ENCODE measurements around the gene NTF3. TPM values are rescaled to one million over a fixed set of nuclear protein-coding genes. Genes with fewer than 3 reads are reported as not detected.

The NTF3 gene
- 1 to 10 TPM in 5 of 7 donors, under 1 TPM in 1, not detected in 1; 0.72 to 5.8 (median 4.2) TPM for total RNA-seq
- 1 to 10 TPM in 2 of 3 donors, under 1 TPM in 1; 0.80 to 2.4 (median 2.2) TPM for polyA plus RNA-seq
- long read RNA-seq, donor 1, transcript NTF3-201 (1 exons, 1,028 nt): major isoform, 5 of 8 reads
- long read RNA-seq, donor 1, partial matches to known transcripts: 0 of 8 reads
- long read RNA-seq, donor 1, other reads (novel, unspliced or antisense): 0 of 8 reads
- long read RNA-seq, donor 2, partial matches to known transcripts: 0 of 7 reads
- long read RNA-seq, donor 2, other reads (novel, unspliced or antisense): 0 of 7 reads

DNA sequence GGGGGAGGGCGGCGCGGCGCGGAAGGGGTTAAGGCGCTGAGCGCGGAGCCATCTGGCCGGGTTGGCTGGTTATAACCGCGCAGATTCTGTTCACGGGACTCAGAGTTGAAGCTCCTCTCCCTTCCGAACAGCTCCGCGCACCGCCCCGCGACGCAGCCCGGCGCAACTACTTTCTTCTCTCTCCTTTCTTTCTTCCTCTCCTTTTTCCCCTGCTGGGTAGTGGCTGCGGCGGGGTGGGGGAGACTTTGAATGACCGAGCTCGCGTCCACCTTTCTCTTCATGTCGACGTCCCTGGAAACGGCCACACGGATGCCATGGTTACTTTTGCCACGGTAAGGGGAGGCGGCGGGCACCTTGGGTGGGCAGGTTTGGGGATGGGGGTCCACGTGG lies at the start of gene NTF3:
Gene NTF3 (plus strand): TSS at position 98 of the 390 bp plus-strand sequence. CDS start 217 bp downstream, at position 315.
- TF ChIP-seq, protein P1, sequence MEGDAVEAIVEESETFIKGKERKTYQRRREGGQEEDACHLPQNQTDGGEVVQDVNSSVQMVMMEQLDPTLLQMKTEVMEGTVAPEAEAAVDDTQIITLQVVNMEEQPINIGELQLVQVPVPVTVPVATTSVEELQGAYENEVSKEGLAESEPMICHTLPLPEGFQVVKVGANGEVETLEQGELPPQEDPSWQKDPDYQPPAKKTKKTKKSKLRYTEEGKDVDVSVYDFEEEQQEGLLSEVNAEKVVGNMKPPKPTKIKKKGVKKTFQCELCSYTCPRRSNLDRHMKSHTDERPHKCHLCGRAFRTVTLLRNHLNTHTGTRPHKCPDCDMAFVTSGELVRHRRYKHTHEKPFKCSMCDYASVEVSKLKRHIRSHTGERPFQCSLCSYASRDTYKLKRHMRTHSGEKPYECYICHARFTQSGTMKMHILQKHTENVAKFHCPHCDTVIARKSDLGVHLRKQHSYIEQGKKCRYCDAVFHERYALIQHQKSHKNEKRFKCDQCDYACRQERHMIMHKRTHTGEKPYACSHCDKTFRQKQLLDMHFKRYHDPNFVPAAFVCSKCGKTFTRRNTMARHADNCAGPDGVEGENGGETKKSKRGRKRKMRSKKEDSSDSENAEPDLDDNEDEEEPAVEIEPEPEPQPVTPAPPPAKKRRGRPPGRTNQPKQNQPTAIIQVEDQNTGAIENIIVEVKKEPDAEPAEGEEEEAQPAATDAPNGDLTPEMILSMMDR (IDR thresholded peaks at IDR 0.05 in 8 of 11, conservative IDR thresholded peaks at IDR 0.05 in 3 of 11): no peak
- TF ChIP-seq POLR2AphosphoS5 (IDR thresholded peaks at IDR 0.05): peak; percentile 46 to 68 (median 50)
- no peak for DNase-seq
- 0 to 3% (median 2%) methylated on average over 24 to 34 of the region's 34 CpGs for WGBS, 5 donors

DNA sequence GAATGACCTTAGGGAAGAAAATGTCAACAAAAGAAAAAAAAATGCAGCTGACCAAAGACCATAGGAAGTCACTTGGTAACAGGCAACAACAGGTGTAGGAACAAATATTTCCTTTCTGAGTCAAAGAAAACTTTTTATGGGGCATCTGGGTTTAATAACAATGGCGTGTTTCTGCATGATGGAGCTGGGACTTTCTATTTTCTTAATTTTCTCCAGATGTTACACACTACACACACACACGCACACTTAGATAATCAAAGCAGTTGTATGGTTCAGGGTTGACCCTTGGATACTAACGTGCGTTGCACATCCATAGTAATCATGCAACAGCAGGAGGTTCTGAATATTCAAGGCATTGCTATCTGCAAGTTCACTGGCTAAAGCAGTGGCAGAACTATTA lies 47.9 kb upstream of the NTF3 start:
- intact Hi-C loops (cut with DNase I; ENCODE audit: low total_unique reads): no loop called here
- no peak overlapping the region for H3K4me3 ChIP-seq
- TF ChIP-seq POLR2A (IDR thresholded peaks at IDR 0.05) (no peak), POLR2AphosphoS5 (IDR thresholded peaks at IDR 0.05) (no peak)
- TF ChIP-seq, protein P1 (IDR thresholded peaks at IDR 0.05 in 8 of 11, conservative IDR thresholded peaks at IDR 0.05 in 3 of 11): no peak
- WGBS, 5 donors: 91 to 96% (median 93%) methylated on average over 4 of the region's 4 CpGs
- no peaks in the 10 kb centered on the region for H3K9me3 ChIP-seq
- no peaks in the 10 kb centered on the region for H3K36me3 ChIP-seq
- H3K27ac ChIP-seq: no peak overlapping the region
- no peak for DNase-seq
- peaks cover 0 to 4% (median 0%) of the 10 kb centered on the region in 7 donors for H3K27me3 ChIP-seq (replicated peaks in 1 of 7)
- no peaks in the 10 kb centered on the region for H3K4me1 ChIP-seq

More for the DNA sequence above, at the start of gene NTF3:
- Histone ChIP-seq H3K27ac (peak within 1 kb of the TSS in 6 of 8 donors; percentile 28 to 63 (median 46)), H3K4me3 (peak within 1 kb of the TSS; percentile 21 to 63 (median 32)), H3K9me3 (no peaks in the 10 kb centered on the region), H3K27me3 (replicated peaks in 1 of 7) (peaks cover 0 to 97% (median 45%) of the 10 kb centered on the region in 7 donors), H3K36me3 (no peaks in the 10 kb centered on the region), H3K4me1 (peaks cover 7 to 42% (median 26%) of the 10 kb centered on the region in 6 donors)
- intact Hi-C loops (cut with DNase I; ENCODE audit: low total_unique reads): no loop called here

DNA sequence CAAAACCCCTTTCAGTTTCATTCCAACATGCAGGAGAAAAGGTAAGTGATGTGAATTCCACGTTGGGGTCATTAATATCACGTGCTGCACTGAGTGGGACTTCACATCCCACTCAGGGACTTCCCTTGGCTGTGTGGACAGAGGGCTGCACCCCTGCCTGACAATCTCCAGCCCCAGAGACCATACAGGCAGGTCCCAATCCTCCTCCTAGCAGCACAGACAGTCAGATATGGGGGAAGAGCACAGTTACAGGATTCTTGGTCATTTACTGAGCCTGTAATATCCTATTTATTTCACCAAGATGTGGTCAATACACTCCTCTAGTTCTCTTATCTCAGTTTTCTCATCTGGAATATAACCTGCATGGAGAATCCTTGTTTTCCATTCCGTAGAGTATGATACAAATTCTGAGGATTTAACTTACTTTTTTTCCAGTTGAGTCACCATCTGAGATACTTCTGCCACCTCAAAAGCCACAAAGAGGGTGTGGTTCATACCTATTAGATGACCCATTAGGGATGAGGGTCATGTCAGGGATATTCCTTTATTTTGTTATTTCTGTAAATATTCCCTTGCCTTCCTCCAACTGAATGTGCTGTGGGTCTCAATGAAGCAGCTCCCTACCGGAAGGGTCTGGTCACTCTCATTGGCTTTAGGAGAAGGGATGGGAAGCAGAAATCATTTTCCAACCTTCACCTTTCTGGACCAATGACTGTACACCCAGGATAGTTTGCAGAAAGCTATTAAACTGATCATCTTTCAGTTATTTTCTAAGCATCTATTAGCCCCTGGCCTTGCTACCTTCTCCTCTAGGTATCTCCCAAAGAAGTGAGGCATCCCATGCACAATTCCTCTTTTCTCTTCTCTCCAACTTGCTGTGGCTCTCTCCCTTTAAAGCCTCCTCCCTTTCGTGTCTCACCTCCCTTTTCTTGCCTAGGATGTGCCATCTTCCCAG lies 43.0 kb upstream of the NTF3 start:
- no peak overlapping the region for H3K4me3 ChIP-seq
- H3K9me3 ChIP-seq: no peaks in the 10 kb centered on the region
- 74 to 86% (median 79%) methylated on average over 5 of the region's 5 CpGs for WGBS, 5 donors
- no peaks in the 10 kb centered on the region for H3K36me3 ChIP-seq
- intact Hi-C loops (cut with DNase I; ENCODE audit: low total_unique reads): no loop called here
- peaks cover 0 to 4% (median 0%) of the 10 kb centered on the region in 7 donors for H3K27me3 ChIP-seq (replicated peaks in 1 of 7)
- no peak overlapping the region for H3K27ac ChIP-seq
- H3K4me1 ChIP-seq: no peaks in the 10 kb centered on the region
- DNase-seq: no peak
- no peak for TF ChIP-seq POLR2AphosphoS5 (IDR thresholded peaks at IDR 0.05)
- TF ChIP-seq POLR2A (IDR thresholded peaks at IDR 0.05): no peak
- TF ChIP-seq, protein P1 (IDR thresholded peaks at IDR 0.05 in 8 of 11, conservative IDR thresholded peaks at IDR 0.05 in 3 of 11): no peak

Data from spleen (tissue), 13 donors.